ENCODE data around the gene ELF1.
"Not testable (repeated sequence)": the region's sequence is repeated elsewhere in the genome, so short reads cannot be mapped to it uniquely, and the experiment has no call there.

DNA sequence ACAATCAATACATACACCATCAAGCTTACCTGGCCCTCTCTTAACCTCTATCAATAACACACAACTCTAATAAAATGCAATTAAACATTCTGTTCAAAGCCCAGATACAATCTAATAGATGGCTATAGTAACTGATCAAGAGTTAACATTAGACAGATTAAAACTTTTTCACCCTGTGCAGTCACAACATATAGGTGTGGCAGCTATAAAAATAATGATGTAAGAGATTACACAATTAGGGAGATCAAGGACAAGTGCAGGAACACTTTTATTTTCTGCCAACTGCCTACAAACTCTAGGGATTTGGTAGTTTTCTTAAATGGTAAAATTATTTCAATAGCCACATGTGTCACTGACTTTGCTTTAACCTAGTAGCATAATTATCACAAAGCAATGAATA, 104.3 kb downstream of the ELF1 start:
- TF ChIP-seq, protein P1, sequence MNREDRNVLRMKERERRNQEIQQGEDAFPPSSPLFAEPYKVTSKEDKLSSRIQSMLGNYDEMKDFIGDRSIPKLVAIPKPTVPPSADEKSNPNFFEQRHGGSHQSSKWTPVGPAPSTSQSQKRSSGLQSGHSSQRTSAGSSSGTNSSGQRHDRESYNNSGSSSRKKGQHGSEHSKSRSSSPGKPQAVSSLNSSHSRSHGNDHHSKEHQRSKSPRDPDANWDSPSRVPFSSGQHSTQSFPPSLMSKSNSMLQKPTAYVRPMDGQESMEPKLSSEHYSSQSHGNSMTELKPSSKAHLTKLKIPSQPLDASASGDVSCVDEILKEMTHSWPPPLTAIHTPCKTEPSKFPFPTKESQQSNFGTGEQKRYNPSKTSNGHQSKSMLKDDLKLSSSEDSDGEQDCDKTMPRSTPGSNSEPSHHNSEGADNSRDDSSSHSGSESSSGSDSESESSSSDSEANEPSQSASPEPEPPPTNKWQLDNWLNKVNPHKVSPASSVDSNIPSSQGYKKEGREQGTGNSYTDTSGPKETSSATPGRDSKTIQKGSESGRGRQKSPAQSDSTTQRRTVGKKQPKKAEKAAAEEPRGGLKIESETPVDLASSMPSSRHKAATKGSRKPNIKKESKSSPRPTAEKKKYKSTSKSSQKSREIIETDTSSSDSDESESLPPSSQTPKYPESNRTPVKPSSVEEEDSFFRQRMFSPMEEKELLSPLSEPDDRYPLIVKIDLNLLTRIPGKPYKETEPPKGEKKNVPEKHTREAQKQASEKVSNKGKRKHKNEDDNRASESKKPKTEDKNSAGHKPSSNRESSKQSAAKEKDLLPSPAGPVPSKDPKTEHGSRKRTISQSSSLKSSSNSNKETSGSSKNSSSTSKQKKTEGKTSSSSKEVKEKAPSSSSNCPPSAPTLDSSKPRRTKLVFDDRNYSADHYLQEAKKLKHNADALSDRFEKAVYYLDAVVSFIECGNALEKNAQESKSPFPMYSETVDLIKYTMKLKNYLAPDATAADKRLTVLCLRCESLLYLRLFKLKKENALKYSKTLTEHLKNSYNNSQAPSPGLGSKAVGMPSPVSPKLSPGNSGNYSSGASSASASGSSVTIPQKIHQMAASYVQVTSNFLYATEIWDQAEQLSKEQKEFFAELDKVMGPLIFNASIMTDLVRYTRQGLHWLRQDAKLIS (CRISPR knock-in tag; IDR thresholded peaks at IDR 0.05; ENCODE audit: borderline replicate concordance), result not testable (repeated sequence)
- TF ChIP-seq ESRRA (CRISPR knock-in tag; IDR thresholded peaks at IDR 0.05; ENCODE audit: borderline replicate concordance); NFYB (CRISPR knock-in tag; conservative IDR thresholded peaks at IDR 0.05; ENCODE audit: low read depth): not testable (repeated sequence)
- TF ChIP-seq, protein P2, sequence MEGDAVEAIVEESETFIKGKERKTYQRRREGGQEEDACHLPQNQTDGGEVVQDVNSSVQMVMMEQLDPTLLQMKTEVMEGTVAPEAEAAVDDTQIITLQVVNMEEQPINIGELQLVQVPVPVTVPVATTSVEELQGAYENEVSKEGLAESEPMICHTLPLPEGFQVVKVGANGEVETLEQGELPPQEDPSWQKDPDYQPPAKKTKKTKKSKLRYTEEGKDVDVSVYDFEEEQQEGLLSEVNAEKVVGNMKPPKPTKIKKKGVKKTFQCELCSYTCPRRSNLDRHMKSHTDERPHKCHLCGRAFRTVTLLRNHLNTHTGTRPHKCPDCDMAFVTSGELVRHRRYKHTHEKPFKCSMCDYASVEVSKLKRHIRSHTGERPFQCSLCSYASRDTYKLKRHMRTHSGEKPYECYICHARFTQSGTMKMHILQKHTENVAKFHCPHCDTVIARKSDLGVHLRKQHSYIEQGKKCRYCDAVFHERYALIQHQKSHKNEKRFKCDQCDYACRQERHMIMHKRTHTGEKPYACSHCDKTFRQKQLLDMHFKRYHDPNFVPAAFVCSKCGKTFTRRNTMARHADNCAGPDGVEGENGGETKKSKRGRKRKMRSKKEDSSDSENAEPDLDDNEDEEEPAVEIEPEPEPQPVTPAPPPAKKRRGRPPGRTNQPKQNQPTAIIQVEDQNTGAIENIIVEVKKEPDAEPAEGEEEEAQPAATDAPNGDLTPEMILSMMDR (IDR thresholded peaks at IDR 0.05), result not testable (repeated sequence)
- TF ChIP-seq, protein P3, sequence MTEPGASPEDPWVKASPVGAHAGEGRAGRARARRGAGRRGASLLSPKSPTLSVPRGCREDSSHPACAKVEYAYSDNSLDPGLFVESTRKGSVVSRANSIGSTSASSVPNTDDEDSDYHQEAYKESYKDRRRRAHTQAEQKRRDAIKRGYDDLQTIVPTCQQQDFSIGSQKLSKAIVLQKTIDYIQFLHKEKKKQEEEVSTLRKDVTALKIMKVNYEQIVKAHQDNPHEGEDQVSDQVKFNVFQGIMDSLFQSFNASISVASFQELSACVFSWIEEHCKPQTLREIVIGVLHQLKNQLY (CRISPR knock-in tag; IDR thresholded peaks at IDR 0.05), result not testable (repeated sequence)

All from WTC11 (cell line).